ENCODE results near the gene CCDC97. TPM values are rescaled to one million over a fixed set of nuclear protein-coding genes. Genes with fewer than 3 reads are reported as not detected.

CCDC97 gene
- total RNA-seq, 1 donor from 2014 or later = 16.9 TPM

GRCh38 chr19:41264581-41265394, 45.2 kb upstream of the CCDC97 start:
- TF ChIP-seq, protein P1, sequence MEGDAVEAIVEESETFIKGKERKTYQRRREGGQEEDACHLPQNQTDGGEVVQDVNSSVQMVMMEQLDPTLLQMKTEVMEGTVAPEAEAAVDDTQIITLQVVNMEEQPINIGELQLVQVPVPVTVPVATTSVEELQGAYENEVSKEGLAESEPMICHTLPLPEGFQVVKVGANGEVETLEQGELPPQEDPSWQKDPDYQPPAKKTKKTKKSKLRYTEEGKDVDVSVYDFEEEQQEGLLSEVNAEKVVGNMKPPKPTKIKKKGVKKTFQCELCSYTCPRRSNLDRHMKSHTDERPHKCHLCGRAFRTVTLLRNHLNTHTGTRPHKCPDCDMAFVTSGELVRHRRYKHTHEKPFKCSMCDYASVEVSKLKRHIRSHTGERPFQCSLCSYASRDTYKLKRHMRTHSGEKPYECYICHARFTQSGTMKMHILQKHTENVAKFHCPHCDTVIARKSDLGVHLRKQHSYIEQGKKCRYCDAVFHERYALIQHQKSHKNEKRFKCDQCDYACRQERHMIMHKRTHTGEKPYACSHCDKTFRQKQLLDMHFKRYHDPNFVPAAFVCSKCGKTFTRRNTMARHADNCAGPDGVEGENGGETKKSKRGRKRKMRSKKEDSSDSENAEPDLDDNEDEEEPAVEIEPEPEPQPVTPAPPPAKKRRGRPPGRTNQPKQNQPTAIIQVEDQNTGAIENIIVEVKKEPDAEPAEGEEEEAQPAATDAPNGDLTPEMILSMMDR (IDR thresholded peaks at IDR 0.05) = no peak
- no peak for TF ChIP-seq POLR2AphosphoS5 (IDR thresholded peaks at IDR 0.05; ENCODE audit: insufficient read depth in 1 of 2, low read depth in 1 of 2)
- no peak for TF ChIP-seq POLR2A (IDR thresholded peaks at IDR 0.05)
- H3K27me3 ChIP-seq = no peaks in the 10 kb centered on the region
- H3K4me1 ChIP-seq = peaks cover 28% of the 10 kb centered on the region
- H3K27ac ChIP-seq = peak overlapping the region; percentile 96
- H3K9me3 ChIP-seq = no peaks in the 10 kb centered on the region
- peaks cover 0 to 25% of the 10 kb centered on the region in 2 donors for H3K36me3 ChIP-seq
- no peak for DNase-seq (ENCODE audit: extremely low spot score in 2 of 2)
- intact Hi-C loops (cut with DNase I) = loop anchor here (5.0 kb wide), 2 partner anchors 43 to 47 kb away; partner anchors contain the start of gene AXL
- peak overlapping the region; percentile 80 to 88 for H3K4me3 ChIP-seq

- Histone ChIP-seq H3K9me3 (no peaks in the 10 kb centered on the region), H3K27me3 (no peaks in the 10 kb centered on the region), H3K27ac (peak overlapping the region; percentile 96), H3K4me1 (peaks cover 28% of the 10 kb centered on the region), H3K4me3 (peak overlapping the region; percentile 80 to 88), H3K36me3 (peaks cover 3 to 26% of the 10 kb centered on the region in 2 donors)
- no peak for DNase-seq (ENCODE audit: extremely low spot score in 2 of 2)
- TF ChIP-seq, protein P1 (IDR thresholded peaks at IDR 0.05) = no peak
- TF ChIP-seq POLR2AphosphoS5 (IDR thresholded peaks at IDR 0.05; ENCODE audit: insufficient read depth in 1 of 2, low read depth in 1 of 2) = no peak
- no peak for TF ChIP-seq POLR2A (IDR thresholded peaks at IDR 0.05)
- intact Hi-C loops (cut with DNase I) = loop anchor here (5.0 kb wide), 1 partner anchor 42 kb away; no protein-coding TSS in a partner anchor
Measured at GRCh38 chr19:41265395-41266153, 44.4 kb upstream of the CCDC97 start.

- intact Hi-C loops (cut with DNase I) = loop anchor here (5.0 kb wide), 1 partner anchor 38 kb away; no protein-coding TSS in a partner anchor
- no peaks in the 10 kb centered on the region for H3K9me3 ChIP-seq
- H3K4me3 ChIP-seq = no peak overlapping the region
- no peaks in the 10 kb centered on the region for H3K27me3 ChIP-seq
- no peak overlapping the region for H3K27ac ChIP-seq
- peaks cover 28% of the 10 kb centered on the region for H3K4me1 ChIP-seq
- TF ChIP-seq POLR2AphosphoS5 (IDR thresholded peaks at IDR 0.05; ENCODE audit: insufficient read depth in 1 of 2, low read depth in 1 of 2) (no peak), POLR2A (IDR thresholded peaks at IDR 0.05) (no peak)
- TF ChIP-seq, protein P1 (IDR thresholded peaks at IDR 0.05) = no peak
- peaks cover 7 to 61% of the 10 kb centered on the region in 2 donors for H3K36me3 ChIP-seq
- DNase-seq (ENCODE audit: extremely low spot score in 2 of 2) = no peak
Measured at GRCh38 chr19:41269055-41269454, 40.9 kb upstream of the CCDC97 start.

DNA sequence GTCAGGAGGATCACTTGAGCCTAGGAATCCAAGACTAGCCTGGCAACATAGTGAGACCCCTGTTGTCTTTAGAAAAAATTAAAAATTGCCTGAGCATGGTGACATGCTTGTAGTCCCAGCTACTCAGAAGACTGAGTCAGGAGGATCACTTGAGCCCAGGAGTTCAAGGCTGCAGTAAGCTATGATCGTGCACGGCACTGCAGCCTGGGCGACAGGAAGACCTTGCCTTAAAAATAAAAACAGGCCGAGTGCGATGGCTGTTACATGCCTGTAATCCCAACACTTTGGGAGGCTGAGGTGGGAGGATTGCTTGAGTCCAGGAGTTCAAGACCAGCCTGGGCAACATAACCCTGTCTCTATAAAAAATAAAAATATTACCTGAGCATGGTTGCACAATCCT, 40.4 kb upstream of the CCDC97 start:
- Histone ChIP-seq H3K27ac (no peak overlapping the region), H3K4me1 (peaks cover 28% of the 10 kb centered on the region), H3K4me3 (no peak overlapping the region), H3K36me3 (peaks cover 7 to 66% of the 10 kb centered on the region in 2 donors), H3K9me3 (no peaks in the 10 kb centered on the region), H3K27me3 (no peaks in the 10 kb centered on the region)
- DNase-seq (ENCODE audit: extremely low spot score in 2 of 2) = no peak
- intact Hi-C loops (cut with DNase I) = loop anchor here (5.0 kb wide), 1 partner anchor 38 kb away; no protein-coding TSS in a partner anchor
- TF ChIP-seq, protein P1 (IDR thresholded peaks at IDR 0.05) = no peak
- TF ChIP-seq POLR2AphosphoS5 (IDR thresholded peaks at IDR 0.05; ENCODE audit: insufficient read depth in 1 of 2, low read depth in 1 of 2) = no peak
- no peak for TF ChIP-seq POLR2A (IDR thresholded peaks at IDR 0.05)
